Neural progenitor cell (in vitro differentiated cells): ENCODE measurements around the gene PON2.

Source experiments
- CTCF ChIP-seq: fragments of 200-600 bp; sonication (generic); IDR thresholded peaks from 2 replicates; pipeline ENCODE4 v1.5.1; 2017; ENCODE audit warnings: antibody characterized with exemption, mild to moderate bottlenecking
- EZH2 ChIP-seq: fragments of 200-600 bp; sonication (generic); IDR thresholded peaks from 2 replicates; pipeline ENCODE4 v1.6.1; 2017; ENCODE audit warnings: antibody characterized with exemption, mild to moderate bottlenecking, moderate library complexity

- TF ChIP-seq CTCF (no peak), EZH2 (no peak)
Measured at GRCh38 chr7:95457947-95458346, 23.1 kb upstream of the PON2 start.
